ENCODE results near the gene TSPAN18. TPM values are rescaled to one million over a fixed set of nuclear protein-coding genes. Genes with fewer than 3 reads are reported as not detected.

TSPAN18 gene
- total RNA-seq, 1 donor from 2014 or later, result 2.8 TPM

DNA sequence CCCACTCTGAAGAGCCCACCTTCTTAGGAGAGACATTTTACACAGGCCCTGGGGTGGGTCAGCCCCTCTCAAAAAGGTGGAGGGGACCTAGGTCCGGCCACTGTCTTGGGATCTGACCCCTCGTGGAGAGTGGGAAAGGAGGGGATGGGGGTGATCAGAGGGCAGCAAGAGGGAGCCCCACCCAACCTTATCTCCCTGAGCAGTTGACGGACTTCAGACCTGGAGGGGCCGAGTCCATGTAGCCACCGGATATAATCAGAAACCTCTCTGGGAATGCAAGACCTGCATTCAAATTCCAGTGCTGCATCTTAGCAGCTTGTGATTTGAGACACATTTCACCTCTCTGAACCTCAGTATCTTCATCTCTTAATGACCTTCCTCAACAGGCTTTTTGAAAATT, 179.9 kb downstream of the TSPAN18 start:
- peaks cover 3% of the 10 kb centered on the region for H3K27me3 Mint-ChIP-seq
- DNase-seq (no peak), ATAC-seq (ENCODE audit: low read depth) (no peak)
- TF ChIP-seq, protein P1, sequence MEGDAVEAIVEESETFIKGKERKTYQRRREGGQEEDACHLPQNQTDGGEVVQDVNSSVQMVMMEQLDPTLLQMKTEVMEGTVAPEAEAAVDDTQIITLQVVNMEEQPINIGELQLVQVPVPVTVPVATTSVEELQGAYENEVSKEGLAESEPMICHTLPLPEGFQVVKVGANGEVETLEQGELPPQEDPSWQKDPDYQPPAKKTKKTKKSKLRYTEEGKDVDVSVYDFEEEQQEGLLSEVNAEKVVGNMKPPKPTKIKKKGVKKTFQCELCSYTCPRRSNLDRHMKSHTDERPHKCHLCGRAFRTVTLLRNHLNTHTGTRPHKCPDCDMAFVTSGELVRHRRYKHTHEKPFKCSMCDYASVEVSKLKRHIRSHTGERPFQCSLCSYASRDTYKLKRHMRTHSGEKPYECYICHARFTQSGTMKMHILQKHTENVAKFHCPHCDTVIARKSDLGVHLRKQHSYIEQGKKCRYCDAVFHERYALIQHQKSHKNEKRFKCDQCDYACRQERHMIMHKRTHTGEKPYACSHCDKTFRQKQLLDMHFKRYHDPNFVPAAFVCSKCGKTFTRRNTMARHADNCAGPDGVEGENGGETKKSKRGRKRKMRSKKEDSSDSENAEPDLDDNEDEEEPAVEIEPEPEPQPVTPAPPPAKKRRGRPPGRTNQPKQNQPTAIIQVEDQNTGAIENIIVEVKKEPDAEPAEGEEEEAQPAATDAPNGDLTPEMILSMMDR (IDR thresholded peaks at IDR 0.05), result no peak
- ChIA-PET CTCF (no interaction called here), POLR2A (no interaction called here)
- H3K36me3 Mint-ChIP-seq (ENCODE audit: low read depth), result no peaks in the 10 kb centered on the region
- no peaks in the 10 kb centered on the region for H3K9me3 Mint-ChIP-seq
- H3K27ac Mint-ChIP-seq, result no peak overlapping the region
- intact Hi-C loops (cut with micrococcal nuclease), result no loop called here
- peaks cover 13% of the 10 kb centered on the region for H3K4me1 Mint-ChIP-seq
- H3K4me3 Mint-ChIP-seq, result no peak overlapping the region

DNA sequence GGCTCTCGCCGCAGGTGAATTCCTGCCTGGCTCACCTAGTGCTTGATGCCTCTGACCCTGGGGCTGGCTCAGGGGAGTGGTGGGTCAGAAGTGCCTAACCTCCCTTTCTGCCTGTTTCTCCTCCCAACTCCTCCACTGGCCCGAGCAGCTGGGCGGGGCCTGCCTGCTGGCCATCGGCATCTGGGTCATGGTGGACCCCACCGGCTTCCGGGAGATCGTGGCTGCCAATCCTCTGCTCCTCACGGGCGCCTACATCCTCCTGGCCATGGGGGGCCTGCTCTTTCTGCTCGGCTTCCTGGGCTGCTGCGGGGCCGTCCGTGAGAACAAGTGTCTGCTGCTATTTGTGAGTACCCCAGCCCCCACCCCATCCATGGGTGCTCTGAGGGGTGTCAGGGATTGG, 182.8 kb downstream of the TSPAN18 start:
- Mint-ChIP-seq H3K9me3 (no peaks in the 10 kb centered on the region), H3K27ac (no peak overlapping the region), H3K4me1 (peaks cover 13% of the 10 kb centered on the region), H3K27me3 (peaks cover 3% of the 10 kb centered on the region), H3K36me3 (ENCODE audit: low read depth) (no peaks in the 10 kb centered on the region), H3K4me3 (no peak overlapping the region)
- intact Hi-C loops (cut with micrococcal nuclease), result no loop called here
- ChIA-PET POLR2A (no interaction called here), CTCF (no interaction called here)
- ATAC-seq (ENCODE audit: low read depth) (no peak), DNase-seq (no peak)
- TF ChIP-seq, protein P1 (IDR thresholded peaks at IDR 0.05), result no peak

DNA sequence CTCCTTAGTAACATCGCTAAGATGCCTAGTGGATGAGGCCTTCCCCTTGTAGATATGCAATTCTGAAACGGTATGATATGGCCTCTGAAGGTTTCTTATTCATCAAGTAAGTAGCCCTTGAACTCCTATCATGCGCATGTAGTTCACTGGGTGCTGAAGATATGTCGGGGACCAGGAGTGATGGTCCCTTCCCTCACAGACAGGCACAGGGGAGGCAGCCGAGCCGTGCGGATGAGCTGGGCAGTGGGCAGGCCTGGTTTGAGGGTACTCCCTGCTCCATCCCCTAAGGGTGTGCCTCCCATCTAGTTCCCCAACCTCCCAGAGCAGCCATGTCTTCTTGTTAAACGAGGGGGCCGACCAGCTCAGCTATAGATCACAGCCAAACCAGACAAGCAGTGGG, 183.8 kb downstream of the TSPAN18 start:
- no peak overlapping the region for H3K27ac Mint-ChIP-seq
- TF ChIP-seq, protein P1 (IDR thresholded peaks at IDR 0.05), result no peak
- DNase-seq (no peak), ATAC-seq (ENCODE audit: low read depth) (no peak)
- H3K36me3 Mint-ChIP-seq (ENCODE audit: low read depth), result no peaks in the 10 kb centered on the region
- intact Hi-C loops (cut with micrococcal nuclease), result loop anchor here (5.0 to 10.0 kb wide), 3 partner anchors 136 to 818 kb away; no protein-coding TSS in a partner anchor
- H3K4me1 Mint-ChIP-seq, result peaks cover 18% of the 10 kb centered on the region
- no peak overlapping the region for H3K4me3 Mint-ChIP-seq
- H3K9me3 Mint-ChIP-seq, result no peaks in the 10 kb centered on the region
- CTCF ChIA-PET, result interaction anchor here (1.1 to 2.2 kb wide), 9 partner anchors 17 to 625 kb away, joined by 3 to 22 read pairs (median 12); no protein-coding TSS in a partner anchor
- H3K27me3 Mint-ChIP-seq, result no peaks in the 10 kb centered on the region
- POLR2A ChIA-PET, result no interaction called here

DNA sequence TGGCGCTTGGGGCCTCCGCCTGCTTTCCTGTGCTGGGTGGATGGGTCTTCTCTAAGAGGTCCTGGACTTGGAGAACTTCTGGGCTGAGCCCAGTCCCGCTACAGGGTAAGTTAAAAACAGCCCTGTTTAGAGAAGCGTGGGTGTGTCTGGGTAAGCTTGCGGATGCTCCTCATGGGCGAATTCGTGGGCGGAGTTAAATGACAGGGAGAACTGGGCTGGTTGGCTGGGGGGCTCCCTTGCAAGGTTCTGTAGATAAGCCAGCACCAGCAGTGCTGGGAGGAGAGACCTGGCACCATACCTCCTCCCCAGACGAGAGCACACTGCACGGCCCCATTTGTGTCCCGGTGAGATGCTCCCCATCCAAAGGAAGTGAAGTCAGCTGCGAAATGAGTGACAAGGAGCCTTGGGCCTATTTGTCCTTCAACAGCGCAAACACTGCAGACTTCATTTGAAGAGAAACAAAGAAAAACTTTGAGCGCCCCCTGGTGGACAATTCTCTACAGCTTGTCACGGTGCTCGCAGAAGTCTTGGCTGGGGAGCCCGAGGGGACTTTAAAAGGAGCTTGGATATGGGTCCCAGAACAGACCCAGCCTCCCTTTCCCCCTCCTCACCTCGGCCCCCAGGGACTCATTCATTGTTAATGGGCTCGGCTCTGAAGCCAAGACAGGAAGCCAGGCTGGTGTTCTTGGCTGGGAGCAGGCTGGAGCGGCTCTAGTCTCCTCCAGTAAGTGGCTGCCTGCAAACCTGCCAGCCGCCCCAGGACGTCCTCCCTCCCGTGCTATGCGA, 184.5 kb downstream of the TSPAN18 start:
- no peak overlapping the region for H3K27ac Mint-ChIP-seq
- no peaks in the 10 kb centered on the region for H3K36me3 Mint-ChIP-seq (ENCODE audit: low read depth)
- DNase-seq (peak; percentile 57), ATAC-seq (ENCODE audit: low read depth) (peak; percentile 80)
- no peak overlapping the region for H3K4me3 Mint-ChIP-seq
- H3K9me3 Mint-ChIP-seq, result no peaks in the 10 kb centered on the region
- H3K4me1 Mint-ChIP-seq, result peaks cover 20% of the 10 kb centered on the region
- ChIA-PET CTCF (interaction anchor here (0.7 to 2.2 kb wide), 22 partner anchors 11 to 625 kb away, joined by 3 to 22 read pairs (median 4); no protein-coding TSS in a partner anchor), POLR2A (no interaction called here)
- H3K27me3 Mint-ChIP-seq, result no peaks in the 10 kb centered on the region
- TF ChIP-seq, protein P1 (IDR thresholded peaks at IDR 0.05), result peak; percentile 39
- intact Hi-C loops (cut with micrococcal nuclease), result loop anchor here (1.0 to 10.0 kb wide), 11 partner anchors 136 to 819 kb away; no protein-coding TSS in a partner anchor

DNA sequence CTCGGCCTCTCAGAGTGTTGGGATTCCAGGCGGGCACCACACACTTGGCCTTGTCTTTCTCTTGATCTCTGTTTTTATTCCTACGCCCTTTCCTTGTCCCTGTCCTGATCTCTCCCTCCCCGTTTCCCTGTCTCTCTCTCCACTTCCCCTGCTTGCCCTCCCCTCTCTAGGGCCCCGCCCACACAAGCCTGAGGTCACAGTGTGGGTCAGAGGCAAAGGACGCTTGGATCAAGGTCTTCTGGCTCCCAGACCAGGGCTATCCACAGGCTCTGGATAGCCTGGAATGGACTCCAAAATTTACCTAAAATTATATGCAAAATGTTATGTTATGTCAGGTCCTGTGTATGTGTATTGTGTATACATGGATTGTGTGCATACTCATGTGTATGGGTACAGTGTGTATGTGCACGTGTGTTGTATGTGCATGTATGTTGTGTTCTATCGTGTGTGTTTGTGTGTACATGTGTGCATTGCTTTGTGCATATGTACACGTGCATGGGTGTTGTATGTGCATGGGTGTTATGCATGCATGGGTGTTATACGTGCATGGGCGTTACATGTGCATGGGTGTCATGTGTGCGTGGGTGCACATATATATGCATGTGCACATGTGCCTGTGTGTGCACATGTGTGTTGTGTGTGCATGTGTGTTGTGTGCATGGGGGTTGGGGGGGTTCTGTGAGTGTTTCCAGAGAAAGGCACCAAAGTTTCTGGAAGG, 185.7 kb downstream of the TSPAN18 start:
- TF ChIP-seq, protein P1 (IDR thresholded peaks at IDR 0.05), result no peak
- no peaks in the 10 kb centered on the region for H3K36me3 Mint-ChIP-seq (ENCODE audit: low read depth)
- no peaks in the 10 kb centered on the region for H3K27me3 Mint-ChIP-seq
- H3K4me3 Mint-ChIP-seq, result no peak overlapping the region
- H3K27ac Mint-ChIP-seq, result no peak overlapping the region
- ATAC-seq (ENCODE audit: low read depth), result no peak
- ChIA-PET CTCF (interaction anchor here (1.0 to 2.0 kb wide), 4 partner anchors 27 to 389 kb away, joined by 3 to 13 read pairs (median 4); no protein-coding TSS in a partner anchor), POLR2A (no interaction called here)
- H3K4me1 Mint-ChIP-seq, result peaks cover 29% of the 10 kb centered on the region
- DNase-seq, result no peak
- no peaks in the 10 kb centered on the region for H3K9me3 Mint-ChIP-seq
- intact Hi-C loops (cut with micrococcal nuclease), result loop anchor here (5.0 to 10.0 kb wide), 3 partner anchors 138 to 820 kb away; no protein-coding TSS in a partner anchor
